CD14-positive monocyte (primary cell): ENCODE data around the gene BCAR1. TPM values are rescaled to one million over a fixed set of nuclear protein-coding genes. Genes with fewer than 3 reads are reported as not detected.
A peak's percentile ranks its signal among the peaks of the same experiment; 100 is the strongest.
"Not testable (repeated sequence)": the region's sequence is repeated elsewhere in the genome, so short reads cannot be mapped to it uniquely, and the experiment has no call there.

Source experiments
- DNase-seq, 3 donors: peaks; one replicate each; pipeline ENCODE4 v3.0.0-alpha.2; 2011 to 2022
- H2AFZ ChIP-seq: 2 replicates; pipeline ENCODE4 v1.6.0; 2012; ENCODE audit warnings: mild to moderate bottlenecking, low read depth, low read length, inconsistent platforms; ENCODE audit not compliant: insufficient read depth, poor library complexity, severe bottlenecking
- H3K27ac ChIP-seq, 2 donors: 1 replicate in 1 of 2; 2 replicates in 1 of 2; pipeline ENCODE4 v1.5.1; 2012 to 2013; ENCODE audit warnings: low read length in 2 of 2, control low read depth in 1 of 2, inconsistent platforms in 1 of 2, low read depth in 1 of 2, mild to moderate bottlenecking in 1 of 2
- H3K27me3 ChIP-seq, 2 donors: one replicate each; pipeline versions ENCODE4 v1.6.0 to v1.6.1; 2011 to 2013; ENCODE audit warnings: low read length in 2 of 2; ENCODE audit not compliant: control insufficient read depth in 2 of 2, insufficient read depth in 2 of 2
- H3K36me3 ChIP-seq, 2 donors: replicated peaks in 1 of 2; 1 replicate in 1 of 2; 2 replicates in 1 of 2; pipeline versions ENCODE4 v1.5.1 to v1.6.1; 2012 to 2013; ENCODE audit warnings: low read length in 2 of 2, control low read depth in 1 of 2, inconsistent platforms in 1 of 2, mild to moderate bottlenecking in 1 of 2; ENCODE audit not compliant: insufficient read depth in 2 of 2, control insufficient read depth in 1 of 2
- H3K4me1 ChIP-seq, 2 donors: 1 replicate in 1 of 2; 2 replicates in 1 of 2; pipeline versions ENCODE4 v1.5.1 to v1.6.1; 2012 to 2013; ENCODE audit warnings: low read length in 2 of 2, control low read depth in 1 of 2, inconsistent platforms in 1 of 2, mild to moderate bottlenecking in 1 of 2, moderate library complexity in 1 of 2; ENCODE audit not compliant: insufficient read depth in 2 of 2, control insufficient read depth in 1 of 2
- H3K4me2 ChIP-seq: replicated peaks from 2 replicates; pipeline ENCODE3; 2012; ENCODE audit warnings: low read length, moderate library complexity, mild to moderate bottlenecking; ENCODE audit not compliant: poor library complexity, severe bottlenecking; ENCODE audit errors: extremely low read depth
- H3K4me3 ChIP-seq, 3 experiments: fragments of 200-600 bp in 1 of 3; sonication (generic) in 1 of 3; replicated peaks in 1 of 3; 1 replicate in 2 of 3; 2 replicates in 1 of 3; pipeline ENCODE4 v1.5.1; 2011 to 2013; ENCODE audit warnings: low read length in 3 of 3, mild to moderate bottlenecking in 3 of 3, control low read depth in 2 of 3, low read depth in 2 of 3, inconsistent platforms in 1 of 3, moderate library complexity in 1 of 3
- H3K79me2 ChIP-seq: 2 replicates; pipeline ENCODE4 v1.6.0; 2012; ENCODE audit warnings: mild to moderate bottlenecking, control low read depth, inconsistent platforms, low read length, moderate library complexity; ENCODE audit not compliant: insufficient read depth
- H3K9ac ChIP-seq: 2 replicates; pipeline ENCODE4 v1.6.0; 2017; ENCODE audit warnings: low read length, mild to moderate bottlenecking; ENCODE audit not compliant: insufficient read depth, poor library complexity, severe bottlenecking
- H3K9me3 ChIP-seq, 2 donors: replicated peaks in 1 of 2; 1 replicate in 1 of 2; 2 replicates in 1 of 2; pipeline versions ENCODE4 v1.5.1 to v1.6.1; 2012 to 2013; ENCODE audit warnings: low read length in 2 of 2, control low read depth in 1 of 2; ENCODE audit not compliant: control insufficient read depth in 1 of 2, insufficient read depth in 1 of 2
- H4K20me1 ChIP-seq: 2 replicates; pipeline ENCODE4 v1.6.0; 2012; ENCODE audit warnings: mild to moderate bottlenecking, low read length, control low read depth, moderate library complexity; ENCODE audit not compliant: insufficient read depth
- H3K27ac Mint-ChIP-seq, 7 donors: one replicate each; pipeline ENCODE4 v1.8.0; 2020; ENCODE audit warnings: mild to moderate bottlenecking in 7 of 7, mixed read lengths in 7 of 7, moderate library complexity in 6 of 7, inconsistent platforms in 2 of 7
- H3K27me3 Mint-ChIP-seq, 3 donors: one replicate each; pipeline ENCODE4 v1.8.0; 2021 to 2022; ENCODE audit warnings: low read depth in 3 of 3, mild to moderate bottlenecking in 3 of 3, mixed read lengths in 3 of 3, moderate library complexity in 3 of 3, inconsistent platforms in 1 of 3
- H3K36me3 Mint-ChIP-seq, 2 donors: one replicate each; pipeline ENCODE4 v1.8.0; 2020; ENCODE audit warnings: mixed read lengths in 2 of 2, inconsistent platforms in 1 of 2, mild to moderate bottlenecking in 1 of 2
- H3K4me1 Mint-ChIP-seq: one replicate; pipeline ENCODE4 v1.8.0; 2020; ENCODE audit warnings: mild to moderate bottlenecking, mixed read lengths
- H3K4me3 Mint-ChIP-seq, 2 donors: one replicate each; pipeline ENCODE4 v1.8.0; 2020; ENCODE audit warnings: mild to moderate bottlenecking in 2 of 2, mixed read lengths in 2 of 2, moderate library complexity in 1 of 2
- H3K9me3 Mint-ChIP-seq, 7 donors: one replicate each; pipeline ENCODE4 v1.8.0; 2020 to 2022; ENCODE audit warnings: mixed read lengths in 7 of 7, mild to moderate bottlenecking in 6 of 7, moderate library complexity in 6 of 7, inconsistent platforms in 2 of 7
- WGBS: methylation state at CpG from one replicate; pipeline ENCODE4 v1.1.5; 2013; ENCODE audit warnings: missing lambda C conversion rate; ENCODE audit not compliant: insufficient coverage; 5-methylcytosine and 5-hydroxymethylcytosine counted together
- intact Hi-C, 2 donors: fragments of 100-400 bp; cut with micrococcal nuclease; formaldehyde crosslinking; loops; one replicate each; pipeline versions ENCODE4 v1.15.0 to v1.15.1; 2023
- polyA plus RNA-seq, 3 donors: library from polyadenylated mRNA; depleted of rRNA in 1 of 3; unstranded in 2 of 3; stranded (reverse) in 1 of 3; fragments of 300-500 nt in 2 of 3; fragments of >200 nt in 1 of 3; fragmentation: Illumina TruSeq in 2 of 3; gene quantifications; 1 replicate in 2 of 3; 2 replicates in 1 of 3; pipeline ENCODE4 v1.2.3, GENCODE V29; 2012 to 2021
- TF ChIP-seq, protein P1 (sequence below): fragments of 200-600 bp; IDR thresholded peaks from one replicate; pipeline ENCODE4 v1.8.0; 2022; ENCODE audit warnings: antibody characterized with exemption, mild to moderate bottlenecking

Gene BCAR1
- polyA plus RNA-seq, 3 donors: not detected

DNA sequence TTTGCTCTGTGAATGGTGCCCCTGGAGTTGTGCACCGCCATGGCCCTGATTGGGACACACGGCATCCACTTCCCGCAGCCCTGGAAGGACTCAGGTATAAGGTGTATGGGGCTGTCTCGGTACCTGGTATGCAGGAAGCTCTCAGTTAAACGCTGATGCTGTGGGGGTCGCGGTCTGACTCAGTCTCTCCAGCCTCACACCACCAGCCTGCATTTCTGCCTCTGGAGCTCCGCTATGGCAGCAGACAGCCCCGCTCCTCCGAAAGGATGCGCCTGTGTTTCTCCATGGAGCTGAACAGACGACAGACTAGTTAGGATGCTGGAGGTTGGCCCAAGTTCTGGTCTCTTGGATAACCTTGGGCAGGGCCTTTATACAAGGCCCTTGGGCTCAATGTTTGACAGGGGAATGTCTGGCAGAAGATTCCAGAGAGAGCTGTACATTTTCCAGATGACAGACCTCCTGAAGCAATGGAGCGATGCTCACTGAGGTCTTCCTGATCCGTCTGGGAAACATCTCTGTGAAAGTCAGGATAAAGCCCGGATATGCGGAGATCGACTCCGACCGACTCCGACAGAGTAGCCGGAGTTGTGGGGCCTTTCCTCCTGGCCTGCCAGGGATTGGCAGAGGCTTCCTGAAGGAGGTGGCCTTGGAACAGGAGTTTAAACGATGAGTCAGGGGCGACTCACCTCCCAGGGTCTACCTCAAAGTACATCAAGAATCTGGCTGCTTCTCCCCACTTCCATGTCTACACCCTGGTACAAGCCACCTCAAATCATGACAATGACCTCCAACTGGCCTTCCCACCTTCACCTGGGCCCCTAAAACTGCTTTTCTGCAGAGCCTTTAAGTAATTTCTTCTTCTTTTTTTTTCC, 21.9 kb upstream of the BCAR1 start:
- Histone ChIP-seq H3K4me1 (peaks cover 5 to 6% of the 10 kb centered on the region in 2 donors), H3K79me2 (no peaks in the 10 kb centered on the region), H3K9ac (no peak overlapping the region), H3K27ac (no peak overlapping the region), H2AFZ (no peak overlapping the region), H3K4me3 (no peak overlapping the region), H4K20me1 (no peaks in the 10 kb centered on the region), H3K4me2 (no peak overlapping the region), H3K27me3 (peaks cover 14 to 67% of the 10 kb centered on the region in 2 donors), H3K36me3 (no peaks in the 10 kb centered on the region), H3K9me3 (peaks cover 0 to 3% of the 10 kb centered on the region in 2 donors)
- H3K9me3 Mint-ChIP-seq: peaks cover 0 to 7% (median 5%) of the 10 kb centered on the region in 7 donors
- no peak overlapping the region for H3K27ac Mint-ChIP-seq
- WGBS: 91% methylated on average over 15 of the region's 23 CpGs
- H3K4me3 Mint-ChIP-seq: peak overlapping the region in 1 of 2 donors; percentile 36
- H3K27me3 Mint-ChIP-seq: peaks cover 80 to 96% (median 86%) of the 10 kb centered on the region in 3 donors
- peaks cover 8% of the 10 kb centered on the region for H3K4me1 Mint-ChIP-seq
- no peak for DNase-seq
- intact Hi-C loops: no loop called here
- H3K36me3 Mint-ChIP-seq: no peaks in the 10 kb centered on the region
- TF ChIP-seq, protein P1, sequence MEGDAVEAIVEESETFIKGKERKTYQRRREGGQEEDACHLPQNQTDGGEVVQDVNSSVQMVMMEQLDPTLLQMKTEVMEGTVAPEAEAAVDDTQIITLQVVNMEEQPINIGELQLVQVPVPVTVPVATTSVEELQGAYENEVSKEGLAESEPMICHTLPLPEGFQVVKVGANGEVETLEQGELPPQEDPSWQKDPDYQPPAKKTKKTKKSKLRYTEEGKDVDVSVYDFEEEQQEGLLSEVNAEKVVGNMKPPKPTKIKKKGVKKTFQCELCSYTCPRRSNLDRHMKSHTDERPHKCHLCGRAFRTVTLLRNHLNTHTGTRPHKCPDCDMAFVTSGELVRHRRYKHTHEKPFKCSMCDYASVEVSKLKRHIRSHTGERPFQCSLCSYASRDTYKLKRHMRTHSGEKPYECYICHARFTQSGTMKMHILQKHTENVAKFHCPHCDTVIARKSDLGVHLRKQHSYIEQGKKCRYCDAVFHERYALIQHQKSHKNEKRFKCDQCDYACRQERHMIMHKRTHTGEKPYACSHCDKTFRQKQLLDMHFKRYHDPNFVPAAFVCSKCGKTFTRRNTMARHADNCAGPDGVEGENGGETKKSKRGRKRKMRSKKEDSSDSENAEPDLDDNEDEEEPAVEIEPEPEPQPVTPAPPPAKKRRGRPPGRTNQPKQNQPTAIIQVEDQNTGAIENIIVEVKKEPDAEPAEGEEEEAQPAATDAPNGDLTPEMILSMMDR: no peak

DNA sequence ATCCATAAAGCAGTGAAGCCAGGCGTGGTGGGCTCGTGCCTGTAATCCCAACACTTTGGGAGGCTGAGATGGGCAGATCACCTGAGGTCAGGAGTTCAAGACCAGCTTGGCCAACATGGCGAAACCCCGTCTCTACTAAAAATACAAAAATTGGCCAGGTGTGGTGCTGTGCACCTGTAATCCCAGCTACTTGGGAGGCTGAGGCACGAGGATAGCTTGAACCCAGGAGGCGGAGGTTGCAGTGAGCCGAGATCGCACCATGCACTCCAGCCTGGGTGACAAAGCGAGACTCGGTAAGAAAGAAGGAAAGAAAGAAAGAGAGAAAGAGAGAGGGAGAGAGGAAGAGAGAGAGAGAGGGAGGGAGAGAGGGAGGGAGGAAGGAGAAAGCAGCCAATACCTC, 21.2 kb upstream of the BCAR1 start:
- 82% methylated on average over 4 of the region's 10 CpGs for WGBS
- intact Hi-C loops, H3K36me3 ChIP-seq, H3K9me3 ChIP-seq, H2AFZ ChIP-seq, H3K27ac Mint-ChIP-seq, H3K4me3 ChIP-seq, H3K79me2 ChIP-seq, H3K9me3 Mint-ChIP-seq, H3K4me1 Mint-ChIP-seq, H3K4me1 ChIP-seq, H3K9ac ChIP-seq, DNase-seq, H3K36me3 Mint-ChIP-seq, H3K4me2 ChIP-seq, H4K20me1 ChIP-seq, H3K27ac ChIP-seq: not testable (repeated sequence)
- peaks cover 80 to 96% (median 85%) of the 10 kb centered on the region in 3 donors for H3K27me3 Mint-ChIP-seq
- H3K27me3 ChIP-seq: peaks cover 14 to 70% of the 10 kb centered on the region in 2 donors
- H3K4me3 Mint-ChIP-seq: peak overlapping the region in 1 of 2 donors; percentile 63
